ENCODE data around the gene MYLK.

DNA sequence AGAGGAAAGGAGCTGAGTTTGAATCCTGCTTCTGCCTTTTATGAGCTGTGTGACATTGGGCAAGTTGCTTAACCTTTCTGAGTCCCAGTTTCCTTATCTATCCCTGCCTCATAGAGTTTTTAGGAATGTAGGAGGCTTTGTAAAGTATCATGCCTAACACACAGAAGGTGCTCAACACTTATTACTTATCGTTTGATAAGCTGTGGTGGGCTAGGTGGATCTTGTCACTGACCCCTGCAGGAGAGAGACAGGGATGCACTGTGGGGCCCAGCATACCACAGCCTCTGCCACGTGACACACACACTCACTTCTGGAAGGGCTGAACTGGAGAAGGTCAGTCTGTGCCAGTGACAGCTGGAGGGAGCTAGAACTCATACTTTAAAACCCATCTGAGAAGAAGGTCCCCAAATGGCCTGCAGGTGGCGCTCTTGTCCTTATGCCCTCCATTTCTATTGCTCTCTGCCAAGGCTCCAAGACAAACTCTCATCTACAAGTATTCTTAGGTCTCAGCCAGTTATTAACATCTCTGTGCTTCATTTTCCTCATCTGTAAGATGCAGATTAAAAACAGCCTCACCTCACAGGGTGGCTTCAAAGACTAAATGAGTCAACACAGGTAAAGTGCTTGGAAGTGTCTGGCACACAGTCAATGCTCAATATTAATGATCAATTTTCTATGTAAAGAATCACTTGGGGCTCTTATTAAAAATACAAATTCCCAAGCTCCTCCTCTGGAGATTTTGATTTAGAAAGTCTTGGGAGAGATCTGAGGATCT lies 241.8 kb downstream of the MYLK start:
- TF ChIP-seq, protein P1, sequence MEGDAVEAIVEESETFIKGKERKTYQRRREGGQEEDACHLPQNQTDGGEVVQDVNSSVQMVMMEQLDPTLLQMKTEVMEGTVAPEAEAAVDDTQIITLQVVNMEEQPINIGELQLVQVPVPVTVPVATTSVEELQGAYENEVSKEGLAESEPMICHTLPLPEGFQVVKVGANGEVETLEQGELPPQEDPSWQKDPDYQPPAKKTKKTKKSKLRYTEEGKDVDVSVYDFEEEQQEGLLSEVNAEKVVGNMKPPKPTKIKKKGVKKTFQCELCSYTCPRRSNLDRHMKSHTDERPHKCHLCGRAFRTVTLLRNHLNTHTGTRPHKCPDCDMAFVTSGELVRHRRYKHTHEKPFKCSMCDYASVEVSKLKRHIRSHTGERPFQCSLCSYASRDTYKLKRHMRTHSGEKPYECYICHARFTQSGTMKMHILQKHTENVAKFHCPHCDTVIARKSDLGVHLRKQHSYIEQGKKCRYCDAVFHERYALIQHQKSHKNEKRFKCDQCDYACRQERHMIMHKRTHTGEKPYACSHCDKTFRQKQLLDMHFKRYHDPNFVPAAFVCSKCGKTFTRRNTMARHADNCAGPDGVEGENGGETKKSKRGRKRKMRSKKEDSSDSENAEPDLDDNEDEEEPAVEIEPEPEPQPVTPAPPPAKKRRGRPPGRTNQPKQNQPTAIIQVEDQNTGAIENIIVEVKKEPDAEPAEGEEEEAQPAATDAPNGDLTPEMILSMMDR (IDR thresholded peaks at IDR 0.05), result peak; percentile 49 to 62 (median 60)
- no peak for TF ChIP-seq POLR2A (IDR thresholded peaks at IDR 0.05)

Measured in tibial nerve (tissue), 3 donors.